ENCODE results near the gene RASAL2. TPM values are rescaled to one million over a fixed set of nuclear protein-coding genes. Genes with fewer than 3 reads are reported as not detected.
"Not testable (repeated sequence)": the region's sequence is repeated elsewhere in the genome, so short reads cannot be mapped to it uniquely, and the experiment has no call there.

The RASAL2 gene
- total and polyA plus RNA-seq, 2 donors (not counting 1 experiment from before 2014, with no cell fraction given): 11.9 to 21.8 TPM

DNA sequence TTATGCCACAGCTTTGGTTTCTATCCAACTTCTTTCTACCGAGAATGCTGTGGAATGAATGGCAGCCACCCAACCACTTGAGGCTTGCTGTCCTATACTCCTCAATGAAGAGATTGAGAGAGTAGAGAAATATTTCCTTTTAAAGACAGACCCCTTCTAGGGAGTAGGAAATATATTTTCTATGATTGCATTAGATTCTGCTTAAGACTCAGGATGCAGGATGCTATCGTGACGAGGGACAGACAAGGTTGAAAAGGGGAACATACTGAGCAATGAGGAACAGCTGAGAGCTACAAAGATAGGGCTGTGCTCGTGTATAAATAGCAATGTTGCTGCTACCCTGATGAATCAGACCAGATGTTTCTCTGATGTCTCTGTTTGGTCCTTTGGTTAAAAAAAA is 7.1 kb upstream of the RASAL2 start:
- Histone ChIP-seq H4K20me1 (ENCODE audit: control insufficient read depth, extremely low read depth, insufficient read depth, low read length) (no peaks in the 10 kb centered on the region), H3K36me3 (ENCODE audit: control insufficient read depth, insufficient read depth, low read length) (no peaks in the 10 kb centered on the region), H3K9me3 (ENCODE audit: control insufficient read depth, insufficient read depth, low read depth, low read length) (no peaks in the 10 kb centered on the region), H3K9ac (ENCODE audit: insufficient read depth, low read length) (no peak overlapping the region), H3K4me2 (ENCODE audit: extremely low read depth, insufficient read depth, low read length) (peak overlapping the region; percentile 11), H3K4me3 (replicated peaks in 1 of 4; ENCODE audit: control extremely low read depth in 1 of 4, insufficient read depth in 1 of 4, low read depth in 3 of 4, low read length in 4 of 4) (no peak overlapping the region), H3K27ac (ENCODE audit: insufficient read depth, low read length) (peak overlapping the region; percentile 66), H3K79me2 (ENCODE audit: control insufficient read depth, insufficient read depth, low read length) (no peaks in the 10 kb centered on the region), H2AFZ (ENCODE audit: low read length) (no peak overlapping the region), H3K4me1 (ENCODE audit: control insufficient read depth, extremely low read depth, insufficient read depth, low read length) (peaks cover 6% of the 10 kb centered on the region), H3K27me3 (ENCODE audit: control insufficient read depth, insufficient read depth, low read length) (no peaks in the 10 kb centered on the region)
- no peak for TF ChIP-seq EZH2 (IDR thresholded peaks at IDR 0.05; ENCODE audit: low read length, missing control alignments)
- TF ChIP-seq, protein P1, sequence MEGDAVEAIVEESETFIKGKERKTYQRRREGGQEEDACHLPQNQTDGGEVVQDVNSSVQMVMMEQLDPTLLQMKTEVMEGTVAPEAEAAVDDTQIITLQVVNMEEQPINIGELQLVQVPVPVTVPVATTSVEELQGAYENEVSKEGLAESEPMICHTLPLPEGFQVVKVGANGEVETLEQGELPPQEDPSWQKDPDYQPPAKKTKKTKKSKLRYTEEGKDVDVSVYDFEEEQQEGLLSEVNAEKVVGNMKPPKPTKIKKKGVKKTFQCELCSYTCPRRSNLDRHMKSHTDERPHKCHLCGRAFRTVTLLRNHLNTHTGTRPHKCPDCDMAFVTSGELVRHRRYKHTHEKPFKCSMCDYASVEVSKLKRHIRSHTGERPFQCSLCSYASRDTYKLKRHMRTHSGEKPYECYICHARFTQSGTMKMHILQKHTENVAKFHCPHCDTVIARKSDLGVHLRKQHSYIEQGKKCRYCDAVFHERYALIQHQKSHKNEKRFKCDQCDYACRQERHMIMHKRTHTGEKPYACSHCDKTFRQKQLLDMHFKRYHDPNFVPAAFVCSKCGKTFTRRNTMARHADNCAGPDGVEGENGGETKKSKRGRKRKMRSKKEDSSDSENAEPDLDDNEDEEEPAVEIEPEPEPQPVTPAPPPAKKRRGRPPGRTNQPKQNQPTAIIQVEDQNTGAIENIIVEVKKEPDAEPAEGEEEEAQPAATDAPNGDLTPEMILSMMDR (conservative IDR thresholded peaks at IDR 0.05 in 1 of 2, IDR thresholded peaks at IDR 0.05 in 1 of 2; ENCODE audit: low read depth in 1 of 2, low read length in 2 of 2): no peak
- peak; percentile 34 to 57 for DNase-seq (ENCODE audit: low read depth in 2 of 2)

DNA sequence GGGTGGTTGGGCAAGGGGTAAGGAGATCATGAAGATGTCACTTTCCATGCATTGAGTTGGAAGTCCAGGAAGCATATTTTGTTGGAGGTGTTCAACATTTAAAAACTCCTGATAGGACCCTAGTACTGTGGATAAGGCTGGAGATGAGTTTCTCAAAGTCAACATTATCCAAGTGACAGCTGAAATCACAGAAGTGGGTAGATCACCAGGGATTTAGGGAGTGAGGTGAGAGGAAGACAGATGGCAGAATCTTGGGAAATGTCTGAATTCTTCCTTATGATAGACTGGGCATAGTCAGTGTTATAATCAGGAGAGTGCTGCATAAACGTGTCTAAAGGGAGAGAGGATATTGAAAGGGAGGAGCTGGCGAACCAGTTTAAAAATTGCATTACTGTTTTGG is 5.3 kb upstream of the RASAL2 start:
- H3K9ac ChIP-seq (ENCODE audit: insufficient read depth, low read length): no peak overlapping the region
- no peak overlapping the region for H3K27ac ChIP-seq (ENCODE audit: insufficient read depth, low read length)
- H3K9me3 ChIP-seq (ENCODE audit: control insufficient read depth, insufficient read depth, low read depth, low read length): no peaks in the 10 kb centered on the region
- peaks cover 9% of the 10 kb centered on the region for H3K4me1 ChIP-seq (ENCODE audit: control insufficient read depth, extremely low read depth, insufficient read depth, low read length)
- H3K27me3 ChIP-seq (ENCODE audit: control insufficient read depth, insufficient read depth, low read length): no peaks in the 10 kb centered on the region
- H2AFZ ChIP-seq (ENCODE audit: low read length): no peak overlapping the region
- no peaks in the 10 kb centered on the region for H4K20me1 ChIP-seq (ENCODE audit: control insufficient read depth, extremely low read depth, insufficient read depth, low read length)
- no peak overlapping the region for H3K4me2 ChIP-seq (ENCODE audit: extremely low read depth, insufficient read depth, low read length)
- no peak for TF ChIP-seq EZH2 (IDR thresholded peaks at IDR 0.05; ENCODE audit: low read length, missing control alignments)
- TF ChIP-seq, protein P1 (conservative IDR thresholded peaks at IDR 0.05 in 1 of 2, IDR thresholded peaks at IDR 0.05 in 1 of 2; ENCODE audit: low read depth in 1 of 2, low read length in 2 of 2): no peak
- H3K4me3 ChIP-seq (replicated peaks in 1 of 4; ENCODE audit: control extremely low read depth in 1 of 4, insufficient read depth in 1 of 4, low read depth in 3 of 4, low read length in 4 of 4): no peak overlapping the region
- no peak for DNase-seq (ENCODE audit: low read depth in 2 of 2)
- H3K79me2 ChIP-seq (ENCODE audit: control insufficient read depth, insufficient read depth, low read length): no peaks in the 10 kb centered on the region
- H3K36me3 ChIP-seq (ENCODE audit: control insufficient read depth, insufficient read depth, low read length): no peaks in the 10 kb centered on the region

DNA sequence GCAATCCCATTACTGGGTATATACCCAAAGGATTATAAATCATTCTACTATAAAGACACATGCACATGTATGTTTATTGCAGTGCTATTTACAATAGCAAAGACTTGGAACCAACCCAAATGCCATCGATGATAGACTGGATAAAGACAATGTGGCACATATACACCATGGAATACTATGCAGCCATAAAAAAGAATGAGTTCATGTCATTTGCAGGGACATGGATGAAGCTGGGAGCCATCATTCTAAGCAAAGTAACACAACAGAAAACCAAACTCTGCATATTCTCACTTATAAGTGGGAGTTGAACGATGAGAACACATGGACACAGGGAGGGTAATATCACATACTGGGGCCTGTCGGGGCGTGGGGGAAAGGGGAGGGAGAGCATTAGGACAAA is 2.5 kb upstream of the RASAL2 start:
- H3K4me2 ChIP-seq (ENCODE audit: extremely low read depth, insufficient read depth, low read length); H3K9me3 ChIP-seq (ENCODE audit: control insufficient read depth, insufficient read depth, low read depth, low read length); H2AFZ ChIP-seq (ENCODE audit: low read length); H3K4me3 ChIP-seq (replicated peaks in 1 of 4; ENCODE audit: control extremely low read depth in 1 of 4, insufficient read depth in 1 of 4, low read depth in 3 of 4, low read length in 4 of 4); H3K9ac ChIP-seq (ENCODE audit: insufficient read depth, low read length); H3K4me1 ChIP-seq (ENCODE audit: control insufficient read depth, extremely low read depth, insufficient read depth, low read length); H3K27ac ChIP-seq (ENCODE audit: insufficient read depth, low read length); H4K20me1 ChIP-seq (ENCODE audit: control insufficient read depth, extremely low read depth, insufficient read depth, low read length); H3K27me3 ChIP-seq (ENCODE audit: control insufficient read depth, insufficient read depth, low read length); H3K36me3 ChIP-seq (ENCODE audit: control insufficient read depth, insufficient read depth, low read length); DNase-seq (ENCODE audit: low read depth in 2 of 2): not testable (repeated sequence)
- H3K79me2 ChIP-seq (ENCODE audit: control insufficient read depth, insufficient read depth, low read length): peaks cover 24% of the 10 kb centered on the region
